OCI-LY1 (cell line): ENCODE measurements around the gene AATK.

Source experiments
- EZH2 ChIP-seq: fragments of 200-600 bp; sonication (generic), shearing (Covaris generic); IDR thresholded peaks from 2 replicates; pipeline ENCODE4 v1.8.0; 2017; ENCODE audit warnings: borderline replicate concordance, mixed run types, mild to moderate bottlenecking, antibody characterized with exemption, low read length, moderate library complexity, mixed read lengths
- TF ChIP-seq, protein P1 (sequence below): fragments of 200-600 bp; sonication (generic), shearing (Covaris generic); IDR thresholded peaks from 2 replicates; pipeline ENCODE4 v1.5.1; 2017; ENCODE audit warnings: mild to moderate bottlenecking, antibody characterized with exemption, low read length, moderate library complexity, mixed read lengths

DNA sequence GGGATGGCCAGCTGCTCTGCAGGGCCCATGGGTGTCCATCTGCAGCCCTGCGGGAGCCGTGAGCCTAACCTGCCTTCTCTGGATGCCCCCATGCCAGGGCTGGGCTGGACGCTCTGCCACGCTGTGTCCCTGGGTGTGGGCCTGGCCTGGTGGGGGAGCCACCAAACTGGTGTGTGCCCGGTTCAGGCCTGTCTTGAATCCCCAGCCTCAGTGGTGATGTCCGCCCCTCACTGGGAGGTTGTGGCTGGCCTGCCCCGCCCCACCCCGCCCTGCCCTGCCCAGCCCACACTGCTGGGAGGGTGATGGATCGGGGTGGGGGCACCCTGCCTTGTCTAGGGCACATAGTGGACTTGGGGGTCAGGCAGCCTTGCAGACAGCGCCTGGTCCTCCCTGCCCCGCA is 50.8 kb downstream of the AATK start:
- TF ChIP-seq, protein P1, sequence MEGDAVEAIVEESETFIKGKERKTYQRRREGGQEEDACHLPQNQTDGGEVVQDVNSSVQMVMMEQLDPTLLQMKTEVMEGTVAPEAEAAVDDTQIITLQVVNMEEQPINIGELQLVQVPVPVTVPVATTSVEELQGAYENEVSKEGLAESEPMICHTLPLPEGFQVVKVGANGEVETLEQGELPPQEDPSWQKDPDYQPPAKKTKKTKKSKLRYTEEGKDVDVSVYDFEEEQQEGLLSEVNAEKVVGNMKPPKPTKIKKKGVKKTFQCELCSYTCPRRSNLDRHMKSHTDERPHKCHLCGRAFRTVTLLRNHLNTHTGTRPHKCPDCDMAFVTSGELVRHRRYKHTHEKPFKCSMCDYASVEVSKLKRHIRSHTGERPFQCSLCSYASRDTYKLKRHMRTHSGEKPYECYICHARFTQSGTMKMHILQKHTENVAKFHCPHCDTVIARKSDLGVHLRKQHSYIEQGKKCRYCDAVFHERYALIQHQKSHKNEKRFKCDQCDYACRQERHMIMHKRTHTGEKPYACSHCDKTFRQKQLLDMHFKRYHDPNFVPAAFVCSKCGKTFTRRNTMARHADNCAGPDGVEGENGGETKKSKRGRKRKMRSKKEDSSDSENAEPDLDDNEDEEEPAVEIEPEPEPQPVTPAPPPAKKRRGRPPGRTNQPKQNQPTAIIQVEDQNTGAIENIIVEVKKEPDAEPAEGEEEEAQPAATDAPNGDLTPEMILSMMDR: no peak
- TF ChIP-seq EZH2: no peak
